ENCODE results near the gene EPB41.

EPB41 gene

GRCh38 chr1:28976248-28976647, 61.9 kb downstream of the EPB41 start:
- H3K79me1 ChIP-seq (ENCODE audit: low read length): no peaks in the 10 kb centered on the region
- H3K4me3 ChIP-seq (ENCODE audit: low read length): no peak overlapping the region
- no peak overlapping the region for H3K18ac ChIP-seq (ENCODE audit: low read length)
- H3K56ac ChIP-seq (ENCODE audit: low read length): no peak overlapping the region
- H3K36me3 ChIP-seq (ENCODE audit: control insufficient read depth, insufficient read depth, low read length): no peaks in the 10 kb centered on the region
- H4K5ac ChIP-seq (ENCODE audit: low read length): no peak overlapping the region
- H3K9ac ChIP-seq (ENCODE audit: low read length): no peak overlapping the region
- no peak overlapping the region for H3K4me2 ChIP-seq (ENCODE audit: low read length)
- no peak for DNase-seq
- H3K27me3 ChIP-seq (ENCODE audit: insufficient read depth, low read length, poor library complexity): no peaks in the 10 kb centered on the region
- no peak overlapping the region for H2BK15ac ChIP-seq (replicated peaks; ENCODE audit: low read depth)
- no peak overlapping the region for H2BK5ac ChIP-seq (ENCODE audit: low read length)
- H4K8ac ChIP-seq (ENCODE audit: low read depth, low read length): no peak overlapping the region
- WGBS (ENCODE audit: extremely low coverage, insufficient coverage, low lambda C conversion rate): no CpG with 5 or more reads among the region's 2 CpGs
- no peaks in the 10 kb centered on the region for H3K79me2 ChIP-seq (ENCODE audit: control insufficient read depth, insufficient read depth, low read length)
- H2AK5ac ChIP-seq (ENCODE audit: low read length): no peak overlapping the region
- no peak overlapping the region for H3K23ac ChIP-seq (ENCODE audit: low read length)
- no peak overlapping the region for H3K4ac ChIP-seq (ENCODE audit: low read depth, low read length)
- no peak overlapping the region for H3K27ac ChIP-seq (ENCODE audit: low read depth, low read length)
- H2BK120ac ChIP-seq (ENCODE audit: low read depth, low read length): no peak overlapping the region
- no peaks in the 10 kb centered on the region for H3K4me1 ChIP-seq (ENCODE audit: control insufficient read depth, low read depth, low read length)

DNA sequence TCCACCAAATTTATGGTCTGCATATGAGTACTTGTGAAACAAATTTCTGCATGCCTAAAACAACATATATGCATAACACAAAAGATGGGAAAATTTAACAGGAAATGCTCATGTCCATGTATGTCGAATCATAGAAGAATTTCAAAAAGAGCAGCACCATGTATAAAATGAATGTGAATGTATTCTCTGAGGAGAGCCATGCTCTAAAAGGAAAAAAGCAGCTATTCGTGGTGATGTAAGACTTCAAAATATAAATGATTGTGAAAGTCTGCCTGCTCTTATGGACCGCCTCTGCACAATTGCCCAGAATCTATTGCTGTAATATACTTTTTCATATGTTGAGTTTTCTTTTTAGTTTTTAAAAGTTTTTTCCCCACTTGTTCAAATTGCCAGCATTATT, 66.8 kb downstream of the EPB41 start:
- WGBS (ENCODE audit: extremely low coverage, insufficient coverage, low lambda C conversion rate): no CpG with 5 or more reads among the region's 3 CpGs
- H2BK15ac ChIP-seq (replicated peaks; ENCODE audit: low read depth): no peak overlapping the region
- DNase-seq: no peak

DNA sequence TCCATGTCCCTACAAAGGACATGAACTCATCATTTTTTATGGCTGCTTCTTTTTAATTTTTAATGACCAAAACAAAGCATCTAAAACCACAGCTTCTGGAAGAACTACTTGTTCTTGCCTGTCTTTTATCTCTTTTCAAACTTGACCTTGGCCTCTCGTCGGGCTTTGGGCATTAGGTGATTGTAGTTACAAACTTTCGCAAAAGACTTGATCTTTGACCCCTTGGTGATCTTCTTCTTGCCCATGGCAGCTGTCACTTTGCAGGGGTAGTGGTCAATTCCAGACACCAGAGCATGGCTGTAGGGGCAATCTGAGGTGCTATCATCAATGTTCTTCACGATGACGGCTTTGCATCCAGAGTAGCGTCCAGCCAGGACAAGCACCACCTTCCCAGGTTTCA, 67.8 kb downstream of the EPB41 start:
- peaks cover 5% of the 10 kb centered on the region for H3K4me1 ChIP-seq (ENCODE audit: control insufficient read depth, low read depth, low read length)
- WGBS (ENCODE audit: extremely low coverage, insufficient coverage, low lambda C conversion rate): no CpG with 5 or more reads among the region's 6 CpGs
- no peak overlapping the region for H3K9ac ChIP-seq (ENCODE audit: low read length)
- no peak overlapping the region for H2BK15ac ChIP-seq (replicated peaks; ENCODE audit: low read depth)
- H3K79me2 ChIP-seq (ENCODE audit: control insufficient read depth, insufficient read depth, low read length): no peaks in the 10 kb centered on the region
- no peaks in the 10 kb centered on the region for H3K36me3 ChIP-seq (ENCODE audit: control insufficient read depth, insufficient read depth, low read length)
- H3K27ac ChIP-seq (ENCODE audit: low read depth, low read length): no peak overlapping the region
- H2BK5ac ChIP-seq (ENCODE audit: low read length): no peak overlapping the region
- no peak overlapping the region for H3K4me3 ChIP-seq (ENCODE audit: low read length)
- H3K79me1 ChIP-seq (ENCODE audit: low read length): no peaks in the 10 kb centered on the region
- no peak overlapping the region for H4K8ac ChIP-seq (ENCODE audit: low read depth, low read length)
- H3K27me3 ChIP-seq (ENCODE audit: insufficient read depth, low read length, poor library complexity): no peaks in the 10 kb centered on the region
- no peak overlapping the region for H3K23ac ChIP-seq (ENCODE audit: low read length)
- no peak overlapping the region for H3K4ac ChIP-seq (ENCODE audit: low read depth, low read length)
- no peak overlapping the region for H3K56ac ChIP-seq (ENCODE audit: low read length)
- no peak overlapping the region for H3K18ac ChIP-seq (ENCODE audit: low read length)
- no peak overlapping the region for H2AK5ac ChIP-seq (ENCODE audit: low read length)
- H2BK120ac ChIP-seq (ENCODE audit: low read depth, low read length): no peak overlapping the region
- DNase-seq: no peak
- no peak overlapping the region for H3K4me2 ChIP-seq (ENCODE audit: low read length)
- no peak overlapping the region for H4K5ac ChIP-seq (ENCODE audit: low read length)

More for the DNA sequence above, 66.8 kb downstream of the EPB41 start:
- Histone ChIP-seq H3K18ac (ENCODE audit: low read length) (no peak overlapping the region), H3K79me1 (ENCODE audit: low read length) (no peaks in the 10 kb centered on the region), H3K4ac (ENCODE audit: low read depth, low read length) (no peak overlapping the region), H4K5ac (ENCODE audit: low read length) (no peak overlapping the region), H2AK5ac (ENCODE audit: low read length) (no peak overlapping the region), H4K8ac (ENCODE audit: low read depth, low read length) (no peak overlapping the region), H3K79me2 (ENCODE audit: control insufficient read depth, insufficient read depth, low read length) (no peaks in the 10 kb centered on the region), H2BK120ac (ENCODE audit: low read depth, low read length) (no peak overlapping the region), H3K56ac (ENCODE audit: low read length) (no peak overlapping the region), H3K4me3 (ENCODE audit: low read length) (no peak overlapping the region), H3K4me1 (ENCODE audit: control insufficient read depth, low read depth, low read length) (peaks cover 5% of the 10 kb centered on the region), H2BK5ac (ENCODE audit: low read length) (no peak overlapping the region), H3K4me2 (ENCODE audit: low read length) (no peak overlapping the region), H3K23ac (ENCODE audit: low read length) (no peak overlapping the region), H3K36me3 (ENCODE audit: control insufficient read depth, insufficient read depth, low read length) (no peaks in the 10 kb centered on the region), H3K27me3 (ENCODE audit: insufficient read depth, low read length, poor library complexity) (no peaks in the 10 kb centered on the region), H3K27ac (ENCODE audit: low read depth, low read length) (no peak overlapping the region), H3K9ac (ENCODE audit: low read length) (no peak overlapping the region)

DNA sequence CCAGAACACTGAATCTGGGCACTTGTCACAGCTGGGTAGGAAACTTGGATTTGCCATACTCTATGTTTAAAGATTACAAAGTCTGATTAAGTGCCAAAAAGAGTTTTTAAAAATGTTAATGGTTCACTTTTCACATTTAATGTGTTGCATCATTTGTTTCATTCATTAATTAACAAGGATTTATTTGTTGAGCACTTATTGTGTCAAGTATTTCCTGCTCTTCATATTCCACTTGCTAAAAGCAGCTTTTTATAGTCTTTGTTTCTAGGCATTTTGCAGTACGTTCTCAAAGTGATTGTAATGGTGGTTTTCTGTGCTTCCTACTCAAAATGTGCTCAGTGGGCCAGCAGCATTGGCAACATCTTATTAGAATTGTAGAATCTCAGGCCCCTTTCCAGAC, 68.7 kb downstream of the EPB41 start:
- no peak overlapping the region for H3K56ac ChIP-seq (ENCODE audit: low read length)
- no peak overlapping the region for H3K9ac ChIP-seq (ENCODE audit: low read length)
- H2BK15ac ChIP-seq (replicated peaks; ENCODE audit: low read depth): no peak overlapping the region
- H3K79me1 ChIP-seq (ENCODE audit: low read length): no peaks in the 10 kb centered on the region
- H4K8ac ChIP-seq (ENCODE audit: low read depth, low read length): no peak overlapping the region
- H3K23ac ChIP-seq (ENCODE audit: low read length): no peak overlapping the region
- H3K4ac ChIP-seq (ENCODE audit: low read depth, low read length): no peak overlapping the region
- H3K27me3 ChIP-seq (ENCODE audit: insufficient read depth, low read length, poor library complexity): no peaks in the 10 kb centered on the region
- no peak overlapping the region for H2AK5ac ChIP-seq (ENCODE audit: low read length)
- H3K18ac ChIP-seq (ENCODE audit: low read length): no peak overlapping the region
- no peaks in the 10 kb centered on the region for H3K36me3 ChIP-seq (ENCODE audit: control insufficient read depth, insufficient read depth, low read length)
- H2BK5ac ChIP-seq (ENCODE audit: low read length): no peak overlapping the region
- no peaks in the 10 kb centered on the region for H3K79me2 ChIP-seq (ENCODE audit: control insufficient read depth, insufficient read depth, low read length)
- H3K4me2 ChIP-seq (ENCODE audit: low read length): no peak overlapping the region
- WGBS (ENCODE audit: extremely low coverage, insufficient coverage, low lambda C conversion rate): no CpG with 5 or more reads among the region's 1 CpG
- no peak overlapping the region for H2BK120ac ChIP-seq (ENCODE audit: low read depth, low read length)
- peaks cover 5% of the 10 kb centered on the region for H3K4me1 ChIP-seq (ENCODE audit: control insufficient read depth, low read depth, low read length)
- H3K27ac ChIP-seq (ENCODE audit: low read depth, low read length): no peak overlapping the region
- no peak overlapping the region for H3K4me3 ChIP-seq (ENCODE audit: low read length)
- DNase-seq: no peak
- H4K5ac ChIP-seq (ENCODE audit: low read length): no peak overlapping the region

DNA sequence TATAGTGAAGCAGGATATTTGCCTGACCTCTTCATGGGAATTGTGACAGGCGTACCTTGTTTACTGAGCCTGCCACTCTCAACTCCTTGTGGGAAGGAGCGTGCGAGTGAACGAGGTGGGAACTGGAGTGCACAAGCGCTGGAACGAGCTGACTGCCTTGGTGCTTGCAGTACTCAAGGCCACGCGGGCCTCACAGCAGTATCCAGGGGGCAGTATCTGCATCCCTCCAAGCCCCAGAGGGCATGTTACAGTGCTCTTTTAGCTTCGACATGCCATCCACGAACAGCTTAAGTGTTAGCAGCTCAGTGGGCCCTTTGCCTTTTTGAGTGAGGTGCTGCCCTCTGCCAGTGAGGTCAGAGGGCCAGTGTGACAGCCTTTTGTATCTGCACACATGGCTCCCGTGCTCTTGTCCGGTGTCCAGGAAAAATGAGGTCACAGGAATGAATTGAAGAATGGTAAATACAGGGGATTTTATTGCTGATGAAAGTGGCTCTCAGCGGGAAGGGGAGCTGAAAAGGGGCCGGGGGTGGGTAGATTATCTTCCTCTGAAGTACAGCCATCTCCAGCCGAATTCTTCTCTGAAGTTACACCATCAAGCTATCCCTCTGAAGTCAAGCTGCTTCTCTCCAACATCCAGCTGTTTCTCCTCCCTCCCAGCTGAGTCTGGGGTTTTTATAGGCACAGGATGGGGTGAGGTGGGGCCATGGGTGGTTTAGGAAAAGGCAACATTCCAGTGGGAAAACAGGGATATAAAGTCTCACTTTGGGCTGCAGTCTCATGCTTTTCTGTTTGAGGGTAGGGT, 69.3 kb downstream of the EPB41 start:
- H3K4me2 ChIP-seq (ENCODE audit: low read length): no peak overlapping the region
- H3K4me3 ChIP-seq (ENCODE audit: low read length): no peak overlapping the region
- no peaks in the 10 kb centered on the region for H3K79me1 ChIP-seq (ENCODE audit: low read length)
- no peak overlapping the region for H4K5ac ChIP-seq (ENCODE audit: low read length)
- no peak overlapping the region for H3K18ac ChIP-seq (ENCODE audit: low read length)
- WGBS (ENCODE audit: extremely low coverage, insufficient coverage, low lambda C conversion rate): no CpG with 5 or more reads among the region's 15 CpGs
- no peak overlapping the region for H3K9ac ChIP-seq (ENCODE audit: low read length)
- no peak overlapping the region for H2AK5ac ChIP-seq (ENCODE audit: low read length)
- peaks cover 5% of the 10 kb centered on the region for H3K4me1 ChIP-seq (ENCODE audit: control insufficient read depth, low read depth, low read length)
- peak; percentile 86 for DNase-seq
- no peaks in the 10 kb centered on the region for H3K36me3 ChIP-seq (ENCODE audit: control insufficient read depth, insufficient read depth, low read length)
- no peak overlapping the region for H2BK120ac ChIP-seq (ENCODE audit: low read depth, low read length)
- no peak overlapping the region for H4K8ac ChIP-seq (ENCODE audit: low read depth, low read length)
- H2BK15ac ChIP-seq (replicated peaks; ENCODE audit: low read depth): no peak overlapping the region
- H2BK5ac ChIP-seq (ENCODE audit: low read length): no peak overlapping the region
- H3K27ac ChIP-seq (ENCODE audit: low read depth, low read length): no peak overlapping the region
- H3K79me2 ChIP-seq (ENCODE audit: control insufficient read depth, insufficient read depth, low read length): no peaks in the 10 kb centered on the region
- H3K23ac ChIP-seq (ENCODE audit: low read length): no peak overlapping the region
- H3K56ac ChIP-seq (ENCODE audit: low read length): peak overlapping the region; percentile 36
- no peaks in the 10 kb centered on the region for H3K27me3 ChIP-seq (ENCODE audit: insufficient read depth, low read length, poor library complexity)
- no peak overlapping the region for H3K4ac ChIP-seq (ENCODE audit: low read depth, low read length)

- DNase-seq: no peak
- no peaks in the 10 kb centered on the region for H3K79me1 ChIP-seq (ENCODE audit: low read length)
- no peak overlapping the region for H4K5ac ChIP-seq (ENCODE audit: low read length)
- no peak overlapping the region for H4K8ac ChIP-seq (ENCODE audit: low read depth, low read length)
- no peak overlapping the region for H2BK15ac ChIP-seq (replicated peaks; ENCODE audit: low read depth)
- no peaks in the 10 kb centered on the region for H3K27me3 ChIP-seq (ENCODE audit: insufficient read depth, low read length, poor library complexity)
- H3K4ac ChIP-seq (ENCODE audit: low read depth, low read length): no peak overlapping the region
- no peak overlapping the region for H2AK5ac ChIP-seq (ENCODE audit: low read length)
- H3K4me3 ChIP-seq (ENCODE audit: low read length): no peak overlapping the region
- H3K4me2 ChIP-seq (ENCODE audit: low read length): no peak overlapping the region
- no peak overlapping the region for H2BK5ac ChIP-seq (ENCODE audit: low read length)
- H3K18ac ChIP-seq (ENCODE audit: low read length): no peak overlapping the region
- peaks cover 5% of the 10 kb centered on the region for H3K4me1 ChIP-seq (ENCODE audit: control insufficient read depth, low read depth, low read length)
- no peak overlapping the region for H2BK120ac ChIP-seq (ENCODE audit: low read depth, low read length)
- no peak overlapping the region for H3K56ac ChIP-seq (ENCODE audit: low read length)
- no CpG with 5 or more reads among the region's 3 CpGs for WGBS (ENCODE audit: extremely low coverage, insufficient coverage, low lambda C conversion rate)
- H3K23ac ChIP-seq (ENCODE audit: low read length): no peak overlapping the region
- no peaks in the 10 kb centered on the region for H3K36me3 ChIP-seq (ENCODE audit: control insufficient read depth, insufficient read depth, low read length)
- no peak overlapping the region for H3K27ac ChIP-seq (ENCODE audit: low read depth, low read length)
- no peaks in the 10 kb centered on the region for H3K79me2 ChIP-seq (ENCODE audit: control insufficient read depth, insufficient read depth, low read length)
- no peak overlapping the region for H3K9ac ChIP-seq (ENCODE audit: low read length)
Observed at GRCh38 chr1:28984311-28984684, 69.9 kb downstream of the EPB41 start.
